Astrocyte of the cerebellum (primary cell): ENCODE results near the gene OPN4.

Experiments used
- DNase-seq: peaks from one replicate; pipeline ENCODE4 v3.0.0-alpha.2; 2011; ENCODE audit warnings: low read depth
- H3K4me3 ChIP-seq: 2 replicates; pipeline ENCODE4 v1.5.1; 2011; ENCODE audit warnings: mild to moderate bottlenecking, low read depth, low read length, moderate library complexity
- in situ Hi-C: cut with HindIII; loops from 2 replicates; pipeline ENCODE4 v1.10.0; 2017; ENCODE audit warnings: low sequenced_read_pairs
- TF ChIP-seq, protein P1 (sequence below): IDR thresholded peaks from 2 replicates; pipeline ENCODE4 v1.5.1; 2012; ENCODE audit warnings: low read length, low read depth, moderate library complexity, mild to moderate bottlenecking; ENCODE audit errors: missing control alignments

Gene OPN4

DNA sequence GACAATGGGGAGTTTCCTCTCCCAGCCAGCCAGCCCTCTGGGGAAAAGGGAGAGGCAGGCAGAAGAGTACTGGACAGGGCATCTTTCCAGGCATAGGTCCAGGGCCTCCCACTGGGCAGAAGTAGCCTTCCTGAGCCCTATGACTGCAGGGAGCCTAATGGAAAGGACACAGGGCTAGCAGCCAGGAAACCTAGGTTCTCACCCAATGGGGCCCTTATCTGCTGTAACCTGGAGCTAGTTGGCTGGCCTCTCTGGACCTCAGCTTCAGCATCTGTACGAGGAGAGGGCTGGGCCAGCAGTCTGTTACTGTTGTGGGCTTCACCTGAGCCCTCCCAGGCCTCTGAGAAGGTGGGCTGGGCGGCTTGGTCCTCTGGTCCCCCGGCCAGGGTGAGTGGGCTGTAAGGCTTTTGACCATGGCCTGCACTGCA lies 36.3 kb downstream of the OPN4 start:
- in situ Hi-C loops, result no loop called here
- TF ChIP-seq, protein P1, sequence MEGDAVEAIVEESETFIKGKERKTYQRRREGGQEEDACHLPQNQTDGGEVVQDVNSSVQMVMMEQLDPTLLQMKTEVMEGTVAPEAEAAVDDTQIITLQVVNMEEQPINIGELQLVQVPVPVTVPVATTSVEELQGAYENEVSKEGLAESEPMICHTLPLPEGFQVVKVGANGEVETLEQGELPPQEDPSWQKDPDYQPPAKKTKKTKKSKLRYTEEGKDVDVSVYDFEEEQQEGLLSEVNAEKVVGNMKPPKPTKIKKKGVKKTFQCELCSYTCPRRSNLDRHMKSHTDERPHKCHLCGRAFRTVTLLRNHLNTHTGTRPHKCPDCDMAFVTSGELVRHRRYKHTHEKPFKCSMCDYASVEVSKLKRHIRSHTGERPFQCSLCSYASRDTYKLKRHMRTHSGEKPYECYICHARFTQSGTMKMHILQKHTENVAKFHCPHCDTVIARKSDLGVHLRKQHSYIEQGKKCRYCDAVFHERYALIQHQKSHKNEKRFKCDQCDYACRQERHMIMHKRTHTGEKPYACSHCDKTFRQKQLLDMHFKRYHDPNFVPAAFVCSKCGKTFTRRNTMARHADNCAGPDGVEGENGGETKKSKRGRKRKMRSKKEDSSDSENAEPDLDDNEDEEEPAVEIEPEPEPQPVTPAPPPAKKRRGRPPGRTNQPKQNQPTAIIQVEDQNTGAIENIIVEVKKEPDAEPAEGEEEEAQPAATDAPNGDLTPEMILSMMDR, result no peak
- DNase-seq, result no peak
- no peak overlapping the region for H3K4me3 ChIP-seq

DNA sequence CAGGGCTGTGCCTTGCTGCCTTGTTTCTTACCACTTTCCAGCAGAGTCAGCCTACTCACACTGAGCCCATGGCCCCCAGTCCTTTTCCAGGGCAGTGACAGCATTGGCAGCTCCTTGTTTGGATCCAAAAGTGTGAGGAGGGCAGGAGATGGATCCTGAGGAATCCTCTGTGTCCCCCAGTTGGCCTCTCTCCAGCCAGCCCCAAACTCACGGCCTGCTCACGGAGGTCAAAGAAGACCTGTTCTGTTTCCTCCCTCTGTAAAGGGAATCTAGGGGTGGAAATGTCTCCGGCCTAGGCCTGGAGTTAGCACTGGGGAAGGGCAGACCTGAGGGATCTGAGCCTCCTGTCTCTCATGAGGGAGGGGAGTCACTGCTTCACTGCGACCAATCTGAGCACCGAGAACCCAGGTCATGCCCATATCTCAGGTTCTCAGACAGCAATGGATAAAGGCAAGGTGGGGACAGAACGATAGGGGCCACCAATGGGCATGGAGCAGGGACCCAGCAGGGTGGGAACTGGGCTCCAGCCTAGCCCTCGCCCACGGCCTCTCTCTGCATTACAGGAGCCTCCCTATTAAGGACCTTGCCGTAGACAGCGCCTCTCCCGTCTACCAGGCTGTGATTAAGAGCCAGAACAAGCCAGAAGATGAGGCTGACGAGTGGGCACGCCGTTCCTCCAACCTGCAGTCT lies 37.1 kb downstream of the OPN4 start:
- DNase-seq, result no peak
- no peak overlapping the region for H3K4me3 ChIP-seq
- in situ Hi-C loops, result no loop called here
- TF ChIP-seq, protein P1, result no peak

DNA sequence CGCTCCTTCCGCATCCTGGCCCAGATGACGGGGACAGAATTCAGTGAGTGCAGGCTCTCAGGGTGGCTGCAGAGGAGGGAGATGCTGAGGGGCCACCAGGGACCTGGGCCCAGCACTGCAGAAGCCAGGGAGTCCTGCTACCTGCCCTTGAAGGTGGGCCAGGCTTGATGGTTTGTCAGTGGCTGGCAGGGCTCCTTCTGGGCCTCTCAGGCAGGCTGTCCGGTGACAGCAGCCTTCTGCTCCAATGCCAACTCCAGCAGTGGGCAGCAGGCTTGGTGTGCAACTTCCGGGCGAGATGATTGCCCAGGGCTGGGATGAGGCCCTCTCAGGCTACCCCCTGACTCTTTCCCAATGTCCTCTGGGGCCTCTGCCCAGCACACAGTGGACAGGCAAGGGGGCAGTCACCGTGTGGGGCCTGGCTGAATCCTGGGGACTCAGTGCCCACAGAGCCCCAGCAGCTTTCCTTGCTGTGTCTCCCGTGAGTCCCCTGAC lies 37.7 kb downstream of the OPN4 start:
- TF ChIP-seq, protein P1, result no peak
- no peak for DNase-seq

DNA sequence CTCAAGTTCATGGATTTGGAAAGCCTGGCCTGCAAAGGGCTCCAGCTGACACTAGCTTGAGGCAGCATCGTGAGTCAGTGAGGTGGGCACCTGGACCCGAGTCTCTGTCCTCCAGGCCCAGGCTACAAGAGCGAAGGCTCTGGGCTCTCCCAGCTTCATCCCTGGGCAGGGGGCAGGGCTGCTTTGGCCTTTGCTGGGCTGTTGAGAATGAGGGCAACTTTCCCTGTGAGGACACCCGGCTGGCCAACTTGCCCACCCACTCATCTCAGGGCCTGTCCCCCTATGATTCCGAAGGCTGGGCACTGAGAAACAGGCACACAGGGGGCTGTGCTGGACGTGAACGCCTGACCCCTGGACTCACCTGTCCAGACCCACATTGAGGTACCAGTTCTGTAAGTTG lies 38.3 kb downstream of the OPN4 start:
- H3K4me3 ChIP-seq, result no peak overlapping the region
- in situ Hi-C loops, result no loop called here
- no peak for DNase-seq
- TF ChIP-seq, protein P1, result no peak

More for the DNA sequence above, 37.7 kb downstream of the OPN4 start:
- in situ Hi-C loops, result no loop called here
- H3K4me3 ChIP-seq, result no peak overlapping the region

DNA sequence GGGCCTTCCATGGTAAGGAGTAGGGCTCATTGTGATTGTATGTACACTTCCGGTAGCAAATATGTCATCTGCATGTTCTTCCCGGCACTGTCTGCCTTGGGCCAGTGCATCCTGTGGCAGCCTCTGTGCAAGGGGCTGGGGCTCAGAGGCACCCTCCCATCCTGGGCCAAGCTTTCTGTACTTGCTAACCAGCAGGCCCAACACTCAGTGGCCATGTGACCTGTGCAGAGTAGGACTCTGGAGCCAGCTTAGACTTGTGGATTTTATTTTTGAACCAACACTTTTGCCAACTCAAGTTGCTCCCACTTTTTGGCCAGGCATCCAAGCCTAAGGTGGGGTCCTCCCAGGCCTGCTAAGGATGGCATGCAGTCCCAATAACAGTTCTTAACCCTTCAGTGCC lies 38.9 kb downstream of the OPN4 start:
- in situ Hi-C loops, result no loop called here
- TF ChIP-seq, protein P1, result no peak
- DNase-seq, result no peak
- H3K4me3 ChIP-seq, result no peak overlapping the region

DNA sequence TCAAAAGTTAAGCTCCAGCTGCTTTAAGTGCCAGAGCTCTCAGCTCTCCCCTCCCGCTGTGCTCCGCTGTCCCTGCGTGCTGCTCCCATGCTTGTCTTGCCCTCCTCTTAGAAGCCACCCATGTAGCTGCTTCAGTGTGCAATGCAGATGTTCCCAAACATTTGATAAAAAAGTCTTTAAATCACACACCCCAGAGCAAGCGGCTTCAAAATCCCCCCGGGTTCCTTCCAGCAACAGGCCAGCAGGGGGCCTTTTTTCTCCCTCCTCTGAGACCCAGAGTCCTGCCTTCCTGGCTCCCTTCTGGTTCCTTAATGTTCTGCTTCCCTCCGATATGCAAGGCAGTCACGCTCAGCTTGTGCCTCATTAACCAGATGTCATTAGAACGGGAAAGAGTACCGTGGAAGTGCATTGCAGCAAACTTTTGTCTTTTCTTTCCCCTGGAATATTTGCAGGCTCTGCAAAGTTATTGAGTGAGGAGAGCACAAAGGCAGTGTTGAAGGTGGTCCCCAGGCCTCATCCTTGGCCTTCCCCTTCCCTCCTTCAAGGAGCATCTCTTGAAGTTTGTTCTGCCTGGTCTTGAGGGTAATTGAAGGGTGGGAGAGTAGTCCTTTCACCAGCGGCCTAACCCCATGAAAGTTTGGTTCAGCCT lies 39.5 kb downstream of the OPN4 start:
- in situ Hi-C loops, result no loop called here
- TF ChIP-seq, protein P1, result peak; percentile 72
- peak; percentile 47 for DNase-seq

More for the DNA sequence above, 39.5 kb downstream of the OPN4 start:
- no peak overlapping the region for H3K4me3 ChIP-seq
